HepG2 (cell line): ENCODE results near the gene ZBED1. TPM values are rescaled to one million over a fixed set of nuclear protein-coding genes. Genes with fewer than 3 reads are reported as not detected.

Experiments
- EED ChIP-seq: sonication (generic); formaldehyde crosslinking; IDR thresholded peaks from 2 replicates; pipeline ENCODE4 v1.5.0; 2020; ENCODE audit warnings: mild to moderate bottlenecking, missing genetic modification reagents
- JUN ChIP-seq: sonication (generic); formaldehyde crosslinking; IDR thresholded peaks from 2 replicates; pipeline ENCODE4 v1.4.0; 2020; ENCODE audit warnings: mild to moderate bottlenecking, missing genetic modification reagents
- SUZ12 ChIP-seq: fragments of 150-350 bp; IDR thresholded peaks from 2 replicates; pipeline ENCODE4 v1.6.1; 2014; ENCODE audit warnings: low read depth, low read length
- TBP ChIP-seq: sonication (generic); formaldehyde crosslinking; IDR thresholded peaks from 2 replicates; pipeline ENCODE4 v1.5.0; 2020; ENCODE audit warnings: missing genetic modification reagents
- ZFP62 ChIP-seq: sonication (generic); formaldehyde crosslinking; IDR thresholded peaks from 2 replicates; pipeline ENCODE4 v1.4.0; 2020; ENCODE audit warnings: missing genetic modification reagents
- ZNF256 ChIP-seq: sonication (generic); formaldehyde crosslinking; conservative IDR thresholded peaks from 2 replicates; pipeline ENCODE4 v1.4.0; 2020; ENCODE audit warnings: missing genetic modification reagents
- ZNF33B ChIP-seq: sonication (generic); formaldehyde crosslinking; IDR thresholded peaks from 2 replicates; pipeline ENCODE4 v1.5.1; 2020; ENCODE audit warnings: mild to moderate bottlenecking, missing genetic modification reagents
- ZNF407 ChIP-seq: sonication (generic); formaldehyde crosslinking; IDR thresholded peaks from one replicate; pipeline ENCODE4 v1.5.1; 2020; ENCODE audit warnings: mild to moderate bottlenecking, missing genetic modification reagents; ENCODE audit errors: not compliant biosample characterization
- polyA plus RNA-seq, 8 experiments: library from polyadenylated mRNA; depleted of rRNA in 3 of 8; stranded (reverse) in 7 of 8; unstranded in 1 of 8; fragments of >200 nt; fragmentation: Illumina TruSeq in 4 of 8; extraction: Trizol in 4 of 8; gene quantifications; 2 replicates each; pipeline versions ENCODE4 v1.2.1 to v1.2.3, GENCODE V29; 2011 to 2016; ENCODE audit warnings: low read depth in 4 of 8, missing spikeins in 1 of 8, mixed read lengths in 1 of 8; ENCODE audit not compliant: insufficient read depth in 1 of 8
- total RNA-seq, 5 experiments: library from RNA; depleted of rRNA; stranded (reverse); fragments of >200 nt; fragmentation: Illumina TruSeq; extraction: Trizol; gene quantifications; 2 replicates each; pipeline ENCODE4 v1.2.3, GENCODE V29; 2016; ENCODE audit warnings: low read depth in 1 of 5
- TF ChIP-seq, protein P1 (sequence below): sonication (generic); formaldehyde crosslinking; IDR thresholded peaks from 2 replicates; pipeline ENCODE4 v1.8.1; 2023; ENCODE audit warnings: mild to moderate bottlenecking, missing genetic modification reagents, borderline replicate concordance
- TF ChIP-seq, protein P2 (sequence below): sonication (generic); formaldehyde crosslinking; IDR thresholded peaks from 2 replicates; pipeline ENCODE4 v1.5.0; 2020; ENCODE audit warnings: missing genetic modification reagents

ZBED1 gene
- total and polyA plus RNA-seq, 2 of the 13 experiments (the other 11 are each of a cell fraction or from before 2014, with no cell fraction given), result 20.0 to 29.8 TPM

GRCh38 chrX:2521092-2521926 lies 20.5 kb upstream of the ZBED1 start (continued):
- TF ChIP-seq, protein P1, sequence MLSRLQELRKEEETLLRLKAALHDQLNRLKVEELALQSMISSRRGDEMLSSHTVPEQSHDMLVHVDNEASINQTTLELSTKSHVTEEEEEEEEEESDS, result no peak
- no peak for TF ChIP-seq TBP (CRISPR knock-in tag)
- TF ChIP-seq, protein P2, sequence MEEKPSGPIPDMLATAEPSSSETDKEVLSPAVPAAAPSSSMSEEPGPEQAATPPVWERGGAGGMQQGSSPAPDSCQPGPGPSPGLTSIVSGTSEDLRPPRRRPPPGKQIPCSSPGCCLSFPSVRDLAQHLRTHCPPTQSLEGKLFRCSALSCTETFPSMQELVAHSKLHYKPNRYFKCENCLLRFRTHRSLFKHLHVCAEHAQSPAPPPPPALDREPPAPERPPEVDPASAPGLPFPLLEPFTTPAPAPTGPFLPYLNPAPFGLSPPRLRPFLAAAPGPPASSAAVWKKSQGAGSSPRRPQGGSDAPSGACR (CRISPR knock-in tag), result no peak
- TF ChIP-seq JUN, result no peak
- no peak for TF ChIP-seq ZNF33B (CRISPR knock-in tag)
- no peak for TF ChIP-seq ZNF407 (CRISPR knock-in tag)
- TF ChIP-seq ZNF256 (CRISPR knock-in tag), result no peak
- no peak for TF ChIP-seq ZFP62 (CRISPR knock-in tag)
- no peak for TF ChIP-seq EED (CRISPR knock-in tag)
- TF ChIP-seq SUZ12, result no peak
